IMR-90 (cell line): ENCODE data around the gene PRPS1. TPM values are rescaled to one million over a fixed set of nuclear protein-coding genes. Genes with fewer than 3 reads are reported as not detected.

Experiments
- ATAC-seq: fragments of 200-7000 bp; cut with Tn5 transposase; 2 replicates; pipeline ENCODE4 v1.9.1; 2020; ENCODE audit warnings: low read depth, mild to moderate bottlenecking, moderate library complexity
- BruUV-seq: library from RNA; stranded (reverse); fragments of 400-500 nt; replicated peaks from 2 replicates; lab custom pipeline; 2021; lab: Mats Ljungman, UMichigan
- CTCF ChIA-PET: fragments of 300-600 bp; formaldehyde crosslinking; extraction: SDS; loops from one replicate; lab custom pipeline; 2021; ENCODE audit warnings: antibody characterized with exemption; lab: Yijun Ruan, JAX
- POLR2A ChIA-PET: fragments of 300-600 bp; sonication (Branson Sonifier 250); formaldehyde crosslinking; loops from one replicate; lab custom pipeline; 2022; ENCODE audit warnings: antibody characterized with exemption; ENCODE audit not compliant: unreplicated experiment; lab: Charles Lee
- DNase-seq: peaks from one replicate; pipeline ENCODE4 v3.0.0; 2013
- H2AFZ ChIP-seq: replicated peaks from 2 replicates; pipeline ENCODE3; 2013; ENCODE audit warnings: low read length, mild to moderate bottlenecking; ENCODE audit not compliant: poor library complexity
- H2AK5ac ChIP-seq: 2 replicates; pipeline ENCODE4 v1.6.1; 2013; ENCODE audit warnings: low read depth, low read length, inconsistent platforms
- H2AK9ac ChIP-seq: replicated peaks from 2 replicates; pipeline ENCODE3; 2013; ENCODE audit warnings: mild to moderate bottlenecking, low read depth, low read length, moderate library complexity; ENCODE audit not compliant: poor library complexity
- H2BK120ac ChIP-seq: 2 replicates; pipeline ENCODE4 v1.6.1; 2013; ENCODE audit warnings: low read depth, low read length, inconsistent platforms
- H2BK15ac ChIP-seq: 3 replicates; pipeline ENCODE4 v1.6.1; 2013; ENCODE audit warnings: low read depth, low read length, inconsistent platforms
- H2BK20ac ChIP-seq: 2 replicates; pipeline ENCODE4 v1.6.1; 2013; ENCODE audit warnings: low read depth, mild to moderate bottlenecking, inconsistent platforms, low read length, moderate library complexity
- H2BK5ac ChIP-seq: 2 replicates; pipeline ENCODE4 v1.6.1; 2013; ENCODE audit warnings: mild to moderate bottlenecking, low read depth, low read length, inconsistent platforms; ENCODE audit not compliant: poor library complexity, severe bottlenecking
- H3K14ac ChIP-seq: replicated peaks from 2 replicates; pipeline ENCODE4 v1.6.1; 2013; ENCODE audit warnings: low read depth, low read length, inconsistent platforms
- H3K18ac ChIP-seq: 2 replicates; pipeline ENCODE4 v1.6.1; 2013; ENCODE audit warnings: low read depth, low read length, control low read depth
- H3K23ac ChIP-seq: 2 replicates; pipeline ENCODE4 v1.6.1; 2013; ENCODE audit warnings: low read depth, low read length, inconsistent platforms
- H3K27ac ChIP-seq: 2 replicates; pipeline ENCODE4 v1.5.1; 2013; ENCODE audit warnings: mild to moderate bottlenecking, control low read depth, low read length; ENCODE audit not compliant: insufficient read depth
- H3K27me3 ChIP-seq: 2 replicates; pipeline ENCODE4 v1.6.1; 2013; ENCODE audit warnings: low read length; ENCODE audit not compliant: control insufficient read depth, insufficient read depth
- H3K36me3 ChIP-seq: 2 replicates; pipeline ENCODE4 v1.6.1; 2013; ENCODE audit warnings: low read length, mixed read lengths; ENCODE audit not compliant: control insufficient read depth, insufficient read depth
- H3K4ac ChIP-seq: 2 replicates; pipeline ENCODE4 v1.6.1; 2013; ENCODE audit warnings: low read depth, low read length, inconsistent platforms
- H3K4me1 ChIP-seq: 2 replicates; pipeline ENCODE4 v1.6.1; 2013; ENCODE audit warnings: low read length, mixed read lengths; ENCODE audit not compliant: control insufficient read depth, insufficient read depth
- H3K4me2 ChIP-seq: 2 replicates; pipeline ENCODE4 v1.6.1; 2013; ENCODE audit warnings: low read depth, mild to moderate bottlenecking, control low read depth, low read length, moderate library complexity
- H3K4me3 ChIP-seq: 2 replicates; pipeline ENCODE4 v1.5.1; 2013; ENCODE audit warnings: low read depth, mild to moderate bottlenecking, control low read depth, low read length, moderate library complexity; ENCODE audit not compliant: insufficient read depth
- H3K56ac ChIP-seq: 2 replicates; pipeline ENCODE4 v1.6.1; 2013; ENCODE audit warnings: low read length, inconsistent platforms; ENCODE audit not compliant: insufficient read depth; ENCODE audit errors: extremely low read depth
- H3K79me1 ChIP-seq, 2 experiments: 2 replicates each; pipeline ENCODE4 v1.6.1; 2013; ENCODE audit warnings: low read length in 2 of 2, inconsistent platforms in 1 of 2, low read depth in 1 of 2
- H3K9ac ChIP-seq: 2 replicates; pipeline ENCODE4 v1.6.1; 2013; ENCODE audit warnings: low read depth, low read length, control low read depth
- H3K9me1 ChIP-seq: 2 replicates; pipeline ENCODE4 v1.6.1; 2013; ENCODE audit warnings: low read length, inconsistent platforms; ENCODE audit not compliant: insufficient read depth
- H3K9me3 ChIP-seq: 2 replicates; pipeline ENCODE4 v1.6.1; 2013; ENCODE audit warnings: low read length; ENCODE audit not compliant: control insufficient read depth, insufficient read depth
- H4K20me1 ChIP-seq: 2 replicates; pipeline ENCODE4 v1.6.1; 2013; ENCODE audit warnings: low read length, inconsistent platforms; ENCODE audit not compliant: insufficient read depth
- H4K5ac ChIP-seq: 2 replicates; pipeline ENCODE4 v1.6.1; 2013; ENCODE audit warnings: mild to moderate bottlenecking, low read depth, low read length, control low read depth
- H4K8ac ChIP-seq, 2 experiments: 2 replicates each; pipeline ENCODE4 v1.6.1; 2013; ENCODE audit warnings: low read depth in 2 of 2, low read length in 2 of 2, control low read depth in 1 of 2, inconsistent platforms in 1 of 2
- H4K91ac ChIP-seq: 2 replicates; pipeline ENCODE4 v1.6.1; 2013; ENCODE audit warnings: low read depth, low read length, inconsistent platforms; ENCODE audit not compliant: insufficient read depth
- MAFK ChIP-seq: IDR thresholded peaks from 2 replicates; pipeline ENCODE4 v1.6.1; 2012; ENCODE audit warnings: low read depth, low read length, improper control_type of control experiment
- MAZ ChIP-seq: IDR thresholded peaks from 2 replicates; pipeline ENCODE4 v1.6.1; 2012; ENCODE audit warnings: low read depth, mild to moderate bottlenecking, low read length, improper control_type of control experiment, moderate library complexity, borderline replicate concordance
- RCOR1 ChIP-seq: IDR thresholded peaks from 2 replicates; pipeline ENCODE4 v1.6.1; 2012; ENCODE audit warnings: mild to moderate bottlenecking, low read length, improper control_type of control experiment; ENCODE audit not compliant: insufficient replicate concordance
- WGBS, 2 experiments: methylation state at CpG; one replicate each; pipeline versions ENCODE4 v1.1.5 to v1.1.7; 2013; ENCODE audit warnings: missing lambda C conversion rate in 2 of 2; ENCODE audit not compliant: insufficient read length in 1 of 2; ENCODE audit errors: extremely low coverage in 2 of 2; 5-methylcytosine and 5-hydroxymethylcytosine counted together
- dilution Hi-C: fragments of 300-500 bp; cut with HindIII; formaldehyde crosslinking; loops from one replicate; pipeline ENCODE4 v1.14.3; 2018; ENCODE audit warnings: low sequenced_read_pairs; ENCODE audit not compliant: unreplicated experiment
- in situ Hi-C: fragments of 300-500 bp; cut with MboI; formaldehyde crosslinking; loops from 3 replicates; pipeline ENCODE4 v1.14.3; 2019; ENCODE audit warnings: low sequenced_read_pairs, inconsistent platforms, mixed read lengths
- intact Hi-C: fragments of 100-400 bp; cut with micrococcal nuclease; formaldehyde crosslinking; loops from 2 replicates; pipeline ENCODE4 v1.10.0; 2022
- polyA plus RNA-seq, 3 experiments: library from polyadenylated mRNA; depleted of rRNA; stranded (reverse); fragments of >200 nt; gene quantifications; 2 replicates each; pipeline ENCODE4 v1.2.3, GENCODE V29; 2012; ENCODE audit warnings: low replicate concordance in 1 of 3
- total RNA-seq: library from RNA; depleted of rRNA; stranded (reverse); fragments of >200 nt; gene quantifications from 2 replicates; pipeline ENCODE4 v1.2.3, GENCODE V29; 2012

Gene PRPS1
- total and polyA plus RNA-seq, 2 of the 4 experiments (the other 2 are of a cell fraction): 118 to 137 TPM

- Histone ChIP-seq H3K9me1 (no peaks in the 10 kb centered on the region), H2BK15ac (no peak overlapping the region), H3K23ac (no peak overlapping the region), H4K5ac (no peak overlapping the region), H3K9ac (no peak overlapping the region), H2BK120ac (no peak overlapping the region), H3K18ac (no peak overlapping the region), H3K4me2 (no peak overlapping the region), H3K14ac (no peak overlapping the region), H3K4me1 (no peaks in the 10 kb centered on the region), H4K91ac (no peak overlapping the region), H3K4ac (no peak overlapping the region), H2AK5ac (no peak overlapping the region), H3K79me1 (peaks cover 0 to 11% of the 10 kb centered on the region in 2 experiments; a peak in 2 of 4 replicates), H3K36me3 (no peaks in the 10 kb centered on the region), H3K4me3 (no peak overlapping the region), H3K56ac (no peak overlapping the region), H4K20me1 (no peaks in the 10 kb centered on the region), H3K27ac (no peak overlapping the region), H3K27me3 (no peaks in the 10 kb centered on the region), H2BK5ac (no peak overlapping the region), H4K8ac (no peak overlapping the region), H3K9me3 (peaks cover 2% of the 10 kb centered on the region; the same call in 1 of the 2 replicates), H2BK20ac (no peak overlapping the region), H2AK9ac (no peak overlapping the region), H2AFZ (no peak overlapping the region)
- TF ChIP-seq MAFK: no peak
- no peak for TF ChIP-seq RCOR1
- no peak for TF ChIP-seq MAZ
- ChIA-PET POLR2A (no interaction called here), CTCF (no interaction called here)
- dilution Hi-C loops: no loop called here
- in situ Hi-C loops: no loop called here
- no CpG with 5 or more reads among the region's 5 CpGs for WGBS, 2 experiments
- ATAC-seq: no peak
- intact Hi-C loops: loop anchor here (10.0 kb wide), 2 partner anchors 631 to 731 kb away; no protein-coding TSS in a partner anchor
- BruUV-seq: no TSS peak
- DNase-seq: no peak
Observed at GRCh38 chrX:107625739-107626138, 2.6 kb upstream of the PRPS1 start.
